DOHH2 (cell line): Measurements from ENCODE around the gene TSHZ2.

ENCODE experiments used
- CTCF ChIP-seq: fragments of 200-600 bp; sonication (generic); IDR thresholded peaks from one replicate; pipeline ENCODE4 v1.5.1; 2014; ENCODE audit warnings: antibody characterized with exemption, mild to moderate bottlenecking, low read depth, low read length; ENCODE audit not compliant: poor library complexity, severe bottlenecking
- EZH2phosphoT487 ChIP-seq: fragments of 200-600 bp; sonication (generic); IDR thresholded peaks from 2 replicates; pipeline ENCODE4 v1.6.1; 2017; ENCODE audit warnings: borderline replicate concordance, mild to moderate bottlenecking, antibody characterized with exemption, low read length, moderate library complexity, mixed read lengths

DNA sequence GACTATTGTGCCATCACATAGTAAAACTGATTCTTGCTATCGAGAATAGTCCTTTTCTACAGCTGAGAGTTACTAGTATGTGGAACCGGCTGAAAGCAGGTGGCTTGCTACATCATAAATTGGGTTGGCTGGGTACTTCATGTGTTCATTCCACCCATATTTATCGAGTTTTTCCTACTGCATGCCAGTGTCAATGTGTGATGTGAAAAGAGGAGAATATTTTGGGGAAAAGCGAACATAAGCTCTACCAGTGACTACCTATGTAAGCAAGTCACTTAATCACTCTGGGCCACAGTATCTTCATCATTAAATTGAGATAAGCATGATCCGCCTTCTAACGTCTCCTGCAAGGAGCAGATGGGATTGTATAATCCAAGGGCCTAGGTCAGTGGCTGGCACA, 61.0 kb downstream of the TSHZ2 start:
- TF ChIP-seq CTCF (no peak), EZH2phosphoT487 (no peak)
